ENCODE measurements around the gene IMMP2L. TPM values are rescaled to one million over a fixed set of nuclear protein-coding genes. Genes with fewer than 3 reads are reported as not detected.

Gene IMMP2L
- total and polyA plus RNA-seq, 2 of the 13 experiments (the other 11 are each of a cell fraction or from before 2014, with no cell fraction given): 7.8 to 16.9 TPM

GRCh38 chr7:111358915-111359314 lies 203.4 kb downstream of the IMMP2L start (continued):
- TF ChIP-seq ZNF280B (CRISPR knock-in tag; IDR thresholded peaks at IDR 0.05; ENCODE audit: borderline replicate concordance): no peak
- TF ChIP-seq ZNF772 (CRISPR knock-in tag; IDR thresholded peaks at IDR 0.05): no peak
- no peak for TF ChIP-seq GTF3A (CRISPR knock-in tag; conservative IDR thresholded peaks at IDR 0.05)
- TF ChIP-seq SETDB1 (CRISPR knock-in tag; IDR thresholded peaks at IDR 0.05; ENCODE audit: borderline replicate concordance): no peak
- no peak for TF ChIP-seq ZBTB4 (CRISPR knock-in tag; IDR thresholded peaks at IDR 0.05; ENCODE audit: borderline replicate concordance)
- TF ChIP-seq CC2D1A (CRISPR knock-in tag; IDR thresholded peaks at IDR 0.05): no peak
- TF ChIP-seq ZNF7 (CRISPR knock-in tag; IDR thresholded peaks at IDR 0.05): no peak
- no peak for TF ChIP-seq ZNF180 (CRISPR knock-in tag; IDR thresholded peaks at IDR 0.05; ENCODE audit: borderline replicate concordance, low read depth)
- no peak for TF ChIP-seq TOPORS (CRISPR knock-in tag; IDR thresholded peaks at IDR 0.05)

GRCh38 chr7:111357691-111358090 lies 204.6 kb downstream of the IMMP2L start:
- Histone ChIP-seq H3K4me2 (ENCODE audit: low read depth, low read length) (no peak overlapping the region), H4K20me1 (ENCODE audit: insufficient read depth, low read length) (no peaks in the 10 kb centered on the region), H3K9me3 (ENCODE audit: low read length) (no peaks in the 10 kb centered on the region), H3K9ac (ENCODE audit: insufficient read depth, low read depth, low read length) (no peak overlapping the region), H3K27ac (ENCODE audit: extremely low read length, insufficient read depth, low read length) (no peak overlapping the region), H3K27me3 (ENCODE audit: control insufficient read depth in 1 of 2, insufficient read depth in 2 of 2, low read length in 2 of 2) (no peaks in the 10 kb centered on the region), H3K36me3 (replicated peaks in 1 of 2; ENCODE audit: control insufficient read depth in 1 of 2, insufficient read depth in 2 of 2, low read length in 2 of 2) (no peaks in the 10 kb centered on the region), H3K4me3 (replicated peaks in 1 of 3; ENCODE audit: insufficient read depth in 1 of 3, low read depth in 2 of 3, low read length in 3 of 3) (no peak overlapping the region), H2AFZ (ENCODE audit: low read length) (no peak overlapping the region), H3K4me1 (ENCODE audit: insufficient read depth, low read length) (no peaks in the 10 kb centered on the region), H3K79me2 (ENCODE audit: insufficient read depth, low read length) (no peaks in the 10 kb centered on the region)
- in situ Hi-C loops (cut with HindIII; ENCODE audit: extremely low pct_ligation_motif_present, low pct_unique_long_range_greater_than_20kb): no loop called here
- ChIA-PET POLR2A (no interaction called here), CTCF (ENCODE audit: low intra/inter-chr PET ratio, low total read pairs) (no interaction called here)
- intact Hi-C loops (cut with micrococcal nuclease; ENCODE audit: unreplicated experiment): no loop called here
- no peak for DNase-seq (ENCODE audit: low spot score)
- FAIRE-seq: no peak
- no peak for ATAC-seq
- BruUV-seq (replicated peaks): no TSS peak
- TF ChIP-seq ZNF609 (CRISPR knock-in tag; IDR thresholded peaks at IDR 0.05; ENCODE audit: borderline replicate concordance): no peak
- TF ChIP-seq GABPB1 (CRISPR knock-in tag; IDR thresholded peaks at IDR 0.05): no peak
- TF ChIP-seq CC2D1A (CRISPR knock-in tag; IDR thresholded peaks at IDR 0.05): no peak
- no peak for TF ChIP-seq ZNF496 (CRISPR knock-in tag; IDR thresholded peaks at IDR 0.05; ENCODE audit: insufficient replicate concordance)
- no peak for TF ChIP-seq TBP (CRISPR knock-in tag; IDR thresholded peaks at IDR 0.05)

Data from HepG2 (cell line).